Activated CD4-positive, alpha-beta T cell treated with anti-CD3 and anti-CD28 coated beads for 36 hours (primary cell): ENCODE measurements around the gene NUCB2. TPM values are rescaled to one million over a fixed set of nuclear protein-coding genes. Genes with fewer than 3 reads are reported as not detected.
A peak's percentile ranks its signal among the peaks of the same experiment; 100 is the strongest.

Source experiments
- ATAC-seq: fragments of 200-7000 bp; cut with Tn5 transposase; one replicate; pipeline ENCODE4 v1.10.0; 2021; ENCODE audit warnings: mild to moderate bottlenecking, moderate library complexity
- CTCF ChIA-PET: fragments of 350-600 bp; sonication (Branson Sonifier 250); formaldehyde crosslinking; loops from one replicate; lab custom pipeline; 2021; ENCODE audit warnings: antibody characterized with exemption; lab: Charles Lee
- POLR2A ChIA-PET: fragments of 350-600 bp; sonication (Branson Sonifier 250); formaldehyde crosslinking; loops from one replicate; lab custom pipeline; 2021; ENCODE audit warnings: antibody characterized with exemption, inconsistent platforms; lab: Charles Lee
- DNase-seq: peaks from one replicate; pipeline ENCODE4 v3.0.0-alpha.2; 2020
- H3K27ac Mint-ChIP-seq: one replicate; pipeline ENCODE4 v1.8.0; 2021; ENCODE audit warnings: mixed read lengths
- H3K27me3 Mint-ChIP-seq: one replicate; pipeline ENCODE4 v1.8.0; 2021; ENCODE audit warnings: mixed read lengths
- H3K36me3 Mint-ChIP-seq: one replicate; pipeline ENCODE4 v1.8.0; 2021; ENCODE audit warnings: low read depth, mixed read lengths
- H3K4me1 Mint-ChIP-seq: one replicate; pipeline ENCODE4 v1.8.0; 2021; ENCODE audit warnings: mixed read lengths
- H3K4me3 Mint-ChIP-seq: one replicate; pipeline ENCODE4 v1.8.0; 2021; ENCODE audit warnings: mild to moderate bottlenecking, moderate library complexity, mixed read lengths
- H3K9me3 Mint-ChIP-seq: one replicate; pipeline ENCODE4 v1.8.0; 2021; ENCODE audit warnings: low read depth, mixed read lengths
- intact Hi-C, 2 experiments: fragments of 100-400 bp; cut with DNase I in 1 of 2; cut with micrococcal nuclease in 1 of 2; formaldehyde crosslinking; loops; one replicate each; pipeline versions ENCODE4 v1.14.2 to v1.15.1; 2022 to 2024; cut with DNase I, micrococcal nuclease
- total RNA-seq, 2 experiments: library from RNA; stranded (reverse); gene quantifications; one replicate each; pipeline ENCODE4 v1.2.3, GENCODE V29; 2021

Gene NUCB2
- total RNA-seq, 2 experiments from 2014 or later: 45.0 to 59.9 TPM

- no peak for ATAC-seq
- peaks cover 9% of the 10 kb centered on the region for H3K36me3 Mint-ChIP-seq
- H3K27ac Mint-ChIP-seq: no peak overlapping the region
- no peak for DNase-seq
- ChIA-PET POLR2A (interaction anchor here (1.1 kb wide), 1 partner anchor 15 kb away, joined by 3 read pairs; no protein-coding TSS in a partner anchor), CTCF (interaction anchor here (0.5 to 1.3 kb wide), 9 partner anchors 11 to 413 kb away, joined by 3 to 5 read pairs (median 4); no protein-coding TSS in a partner anchor)
- no peaks in the 10 kb centered on the region for H3K27me3 Mint-ChIP-seq
- H3K9me3 Mint-ChIP-seq: no peaks in the 10 kb centered on the region
- intact Hi-C loops: no loop called here
- H3K4me1 Mint-ChIP-seq: peaks cover 6% of the 10 kb centered on the region
- H3K4me3 Mint-ChIP-seq: no peak overlapping the region
Measured at GRCh38 chr11:17333799-17334586, 57.5 kb downstream of the NUCB2 start.

- no peaks in the 10 kb centered on the region for H3K27me3 Mint-ChIP-seq
- H3K4me1 Mint-ChIP-seq: peaks cover 15% of the 10 kb centered on the region
- CTCF ChIA-PET: interaction anchor here (2.6 kb wide), 1 partner anchor 11 kb away, joined by 14 read pairs; no protein-coding TSS in a partner anchor
- H3K4me3 Mint-ChIP-seq: no peak overlapping the region
- no peak overlapping the region for H3K27ac Mint-ChIP-seq
- POLR2A ChIA-PET: no interaction called here
- no peak for DNase-seq
- no peaks in the 10 kb centered on the region for H3K9me3 Mint-ChIP-seq
- no peak for ATAC-seq
- peaks cover 3% of the 10 kb centered on the region for H3K36me3 Mint-ChIP-seq
- intact Hi-C loops: no loop called here
Measured at GRCh38 chr11:17343257-17343656, 66.7 kb downstream of the NUCB2 start.

- DNase-seq (peak; percentile 80), ATAC-seq (peak; percentile 99)
- Mint-ChIP-seq H3K9me3 (no peaks in the 10 kb centered on the region), H3K4me3 (no peak overlapping the region), H3K27me3 (no peaks in the 10 kb centered on the region), H3K4me1 (peaks cover 15% of the 10 kb centered on the region), H3K27ac (no peak overlapping the region), H3K36me3 (peaks cover 3% of the 10 kb centered on the region)
- ChIA-PET POLR2A (no interaction called here), CTCF (interaction anchor here (1.4 to 2.6 kb wide), 3 partner anchors 10 to 43 kb away, joined by 3 to 14 read pairs (median 5); no protein-coding TSS in a partner anchor)
- intact Hi-C loops: no loop called here
Measured at GRCh38 chr11:17343907-17344306, 67.4 kb downstream of the NUCB2 start.

GRCh38 chr11:17347676-17348075, 71.1 kb downstream of the NUCB2 start:
- H3K27ac Mint-ChIP-seq: no peak overlapping the region
- no peaks in the 10 kb centered on the region for H3K9me3 Mint-ChIP-seq
- POLR2A ChIA-PET: no interaction called here
- no peak overlapping the region for H3K4me3 Mint-ChIP-seq
- DNase-seq (no peak), ATAC-seq (no peak)
- no peaks in the 10 kb centered on the region for H3K36me3 Mint-ChIP-seq
- H3K27me3 Mint-ChIP-seq: peaks cover 9% of the 10 kb centered on the region
- CTCF ChIA-PET: no interaction called here
- intact Hi-C loops: no loop called here
- H3K4me1 Mint-ChIP-seq: peaks cover 34% of the 10 kb centered on the region

- Mint-ChIP-seq H3K27me3 (peaks cover 11% of the 10 kb centered on the region), H3K27ac (peak overlapping the region; percentile 52), H3K4me1 (peaks cover 35% of the 10 kb centered on the region), H3K9me3 (peaks cover 3% of the 10 kb centered on the region), H3K36me3 (no peaks in the 10 kb centered on the region), H3K4me3 (peak overlapping the region; percentile 77)
- ChIA-PET CTCF (interaction anchor here (0.7 to 1.2 kb wide), 3 partner anchors 36 to 121 kb away, joined by 3 to 5 read pairs (median 3); no protein-coding TSS in a partner anchor), POLR2A (no interaction called here)
- ATAC-seq: peak; percentile 71
- DNase-seq: no peak
- intact Hi-C loops: loop anchor here (1.0 to 5.0 kb wide), 8 partner anchors 39 to 1032 kb away; partner anchors contain the start of genes C11orf58 (in 1 of the 2), NUCB2 (in 1 of the 2) and PIK3C2A (in 1 of the 2)
Measured at GRCh38 chr11:17350455-17351171, 74.1 kb downstream of the NUCB2 start.

GRCh38 chr11:17351172-17351509, 74.6 kb downstream of the NUCB2 start:
- POLR2A ChIA-PET: no interaction called here
- DNase-seq (no peak), ATAC-seq (peak; percentile 3)
- Mint-ChIP-seq H3K27me3 (peaks cover 11% of the 10 kb centered on the region), H3K27ac (peak overlapping the region; percentile 52), H3K36me3 (no peaks in the 10 kb centered on the region), H3K9me3 (peaks cover 3% of the 10 kb centered on the region), H3K4me3 (peak overlapping the region; percentile 77), H3K4me1 (peaks cover 35% of the 10 kb centered on the region)
- intact Hi-C loops: loop anchor here (1.0 to 5.0 kb wide), 8 partner anchors 38 to 1031 kb away; partner anchors contain the start of genes C11orf58 (in 1 of the 2), NUCB2 (in 1 of the 2) and PIK3C2A (in 1 of the 2)
- CTCF ChIA-PET: interaction anchor here (1.1 to 1.2 kb wide), 2 partner anchors 36 to 55 kb away, joined by 3 read pairs; no protein-coding TSS in a partner anchor

GRCh38 chr11:17351510-17352176, 75.1 kb downstream of the NUCB2 start, which contains the start of gene NCR3LG1:
Gene NCR3LG1, plus strand, starts transcription at chr11:17351800. Its CDS starts 170 bp downstream, at chr11:17351970.
- POLR2A ChIA-PET: no interaction called here
- peak; percentile 72 for DNase-seq
- ATAC-seq: peak; percentile 34
- Mint-ChIP-seq H3K4me1 (peaks cover 35% of the 10 kb centered on the region), H3K27me3 (peaks cover 11% of the 10 kb centered on the region), H3K36me3 (peaks cover 3% of the 10 kb centered on the region), H3K9me3 (peaks cover 3% of the 10 kb centered on the region), H3K27ac (peak within 1 kb of the TSS; percentile 76), H3K4me3 (peak within 1 kb of the TSS; percentile 77)
- intact Hi-C loops: loop anchor here (1.0 to 5.0 kb wide), 11 partner anchors 38 to 1031 kb away; partner anchors contain the start of genes C11orf58 (in 1 of the 2), NUCB2 (in 1 of the 2), PIK3C2A (in 1 of the 2) and RPS13 (in 1 of the 2)
- CTCF ChIA-PET: interaction anchor here (1.0 kb wide), 1 partner anchor 122 kb away, joined by 9 read pairs; no protein-coding TSS in a partner anchor

GRCh38 chr11:17352950-17353820, 76.6 kb downstream of the NUCB2 start:
- Mint-ChIP-seq H3K4me3 (peak overlapping the region; percentile 77), H3K4me1 (peaks cover 35% of the 10 kb centered on the region), H3K9me3 (peaks cover 3% of the 10 kb centered on the region), H3K27ac (peak overlapping the region; percentile 71), H3K36me3 (peaks cover 3% of the 10 kb centered on the region), H3K27me3 (peaks cover 11% of the 10 kb centered on the region)
- peak; percentile 47 for ATAC-seq
- DNase-seq: peak; percentile 74
- intact Hi-C loops: loop anchor here (1.0 to 5.0 kb wide), 9 partner anchors 55 to 1029 kb away; partner anchors contain the start of genes NUCB2 (in 2 of the 2), C11orf58 (in 1 of the 2), PIK3C2A (in 1 of the 2) and RPS13 (in 1 of the 2)
- CTCF ChIA-PET: interaction anchor here (0.6 to 3.1 kb wide), 19 partner anchors 9 to 752 kb away, joined by 3 to 15 read pairs (median 5); partner anchors contain the start of gene KCNJ11
- POLR2A ChIA-PET: interaction anchor here (0.5 kb wide), 1 partner anchor 11 kb away, joined by 5 read pairs; no protein-coding TSS in a partner anchor

- ATAC-seq (no peak), DNase-seq (no peak)
- Mint-ChIP-seq H3K4me3 (peak overlapping the region; percentile 77), H3K27me3 (peaks cover 11% of the 10 kb centered on the region), H3K27ac (peak overlapping the region; percentile 55), H3K36me3 (peaks cover 5% of the 10 kb centered on the region), H3K4me1 (peaks cover 35% of the 10 kb centered on the region), H3K9me3 (peaks cover 3% of the 10 kb centered on the region)
- ChIA-PET CTCF (interaction anchor here (0.6 to 3.1 kb wide), 26 partner anchors 9 to 751 kb away, joined by 3 to 15 read pairs (median 4); partner anchors contain the start of gene KCNJ11), POLR2A (interaction anchor here (0.5 kb wide), 1 partner anchor 10 kb away, joined by 5 read pairs; no protein-coding TSS in a partner anchor)
- intact Hi-C loops: loop anchor here (1.0 to 5.0 kb wide), 13 partner anchors 35 to 1028 kb away; partner anchors contain the start of genes NUCB2 (in 2 of the 2), C11orf58 (in 1 of the 2), PIK3C2A (in 1 of the 2) and RPS13 (in 1 of the 2)
Measured at GRCh38 chr11:17353821-17354600, 77.5 kb downstream of the NUCB2 start.
